ENCODE measurements around the gene LRRC32. TPM values are rescaled to one million over a fixed set of nuclear protein-coding genes. Genes with fewer than 3 reads are reported as not detected.

Gene LRRC32
- total RNA-seq, 4 donors from 2014 or later = 22.7 to 37.6 (median 31.1) TPM

DNA sequence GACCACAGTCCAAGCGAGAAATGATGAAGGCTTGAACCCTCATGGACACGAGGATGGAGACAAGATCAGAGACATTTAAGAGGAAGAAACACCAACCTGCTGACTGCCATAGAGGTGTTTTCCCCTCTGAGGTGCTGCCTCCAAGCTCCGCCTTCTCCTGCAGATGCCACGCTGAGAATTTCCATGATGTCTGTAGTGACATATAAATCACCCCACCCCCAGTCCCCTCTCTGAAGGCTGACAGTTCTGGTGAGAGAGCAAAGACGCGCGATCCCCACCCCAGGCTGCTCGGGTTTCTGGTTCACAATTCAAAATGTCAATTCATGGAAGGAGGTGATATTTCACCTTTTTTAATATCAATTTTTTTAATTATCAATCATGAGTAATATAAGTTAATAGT is 28.2 kb downstream of the LRRC32 start:
- TF ChIP-seq, protein P1, sequence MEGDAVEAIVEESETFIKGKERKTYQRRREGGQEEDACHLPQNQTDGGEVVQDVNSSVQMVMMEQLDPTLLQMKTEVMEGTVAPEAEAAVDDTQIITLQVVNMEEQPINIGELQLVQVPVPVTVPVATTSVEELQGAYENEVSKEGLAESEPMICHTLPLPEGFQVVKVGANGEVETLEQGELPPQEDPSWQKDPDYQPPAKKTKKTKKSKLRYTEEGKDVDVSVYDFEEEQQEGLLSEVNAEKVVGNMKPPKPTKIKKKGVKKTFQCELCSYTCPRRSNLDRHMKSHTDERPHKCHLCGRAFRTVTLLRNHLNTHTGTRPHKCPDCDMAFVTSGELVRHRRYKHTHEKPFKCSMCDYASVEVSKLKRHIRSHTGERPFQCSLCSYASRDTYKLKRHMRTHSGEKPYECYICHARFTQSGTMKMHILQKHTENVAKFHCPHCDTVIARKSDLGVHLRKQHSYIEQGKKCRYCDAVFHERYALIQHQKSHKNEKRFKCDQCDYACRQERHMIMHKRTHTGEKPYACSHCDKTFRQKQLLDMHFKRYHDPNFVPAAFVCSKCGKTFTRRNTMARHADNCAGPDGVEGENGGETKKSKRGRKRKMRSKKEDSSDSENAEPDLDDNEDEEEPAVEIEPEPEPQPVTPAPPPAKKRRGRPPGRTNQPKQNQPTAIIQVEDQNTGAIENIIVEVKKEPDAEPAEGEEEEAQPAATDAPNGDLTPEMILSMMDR (IDR thresholded peaks at IDR 0.05) = no peak
- TF ChIP-seq EP300 (IDR thresholded peaks at IDR 0.05) (no peak), POLR2A (IDR thresholded peaks at IDR 0.05) (no peak), POLR2AphosphoS5 (IDR thresholded peaks at IDR 0.05) (no peak)
- Histone ChIP-seq H3K4me1 (peaks cover 0 to 2% (median 2%) of the 10 kb centered on the region in 3 donors), H3K27me3 (no peaks in the 10 kb centered on the region), H3K36me3 (no peaks in the 10 kb centered on the region), H3K27ac (no peak overlapping the region), H3K9me3 (peaks cover 0 to 14% (median 0%) of the 10 kb centered on the region in 3 donors), H3K4me3 (no peak overlapping the region)
- no peak for ATAC-seq
- WGBS, 2 donors (ENCODE audit: low coverage in 1 of 2) = 81 to 82% methylated on average over 5 to 7 of the region's 8 CpGs

DNA sequence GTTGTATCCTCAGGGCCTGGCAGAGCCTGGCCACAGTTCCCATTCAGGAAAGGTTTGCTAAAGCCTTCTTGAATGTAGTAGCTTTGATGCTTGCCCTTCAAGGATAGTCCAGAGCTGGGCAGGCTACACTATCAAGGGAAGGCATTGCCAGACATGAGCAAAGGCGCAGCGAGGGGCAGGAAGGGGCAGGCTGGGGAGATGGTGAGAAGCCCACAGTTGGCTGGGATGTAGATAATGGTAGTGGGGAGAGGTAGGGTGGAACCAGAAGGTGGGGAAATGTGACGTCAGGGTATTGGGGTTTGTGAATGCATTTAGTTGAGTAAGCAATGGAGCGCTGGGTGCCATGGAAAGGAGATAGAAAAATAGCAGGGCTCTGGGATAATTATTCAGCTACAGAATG is 28.6 kb downstream of the LRRC32 start:
- Histone ChIP-seq H3K4me1 (peaks cover 0 to 6% (median 6%) of the 10 kb centered on the region in 3 donors), H3K4me3 (no peak overlapping the region), H3K27me3 (no peaks in the 10 kb centered on the region), H3K36me3 (no peaks in the 10 kb centered on the region), H3K9me3 (peaks cover 0 to 9% (median 0%) of the 10 kb centered on the region in 3 donors), H3K27ac (no peak overlapping the region)
- no peak for ATAC-seq
- TF ChIP-seq POLR2A (IDR thresholded peaks at IDR 0.05) = no peak
- TF ChIP-seq, protein P1 (IDR thresholded peaks at IDR 0.05) = no peak
- no peak for TF ChIP-seq EP300 (IDR thresholded peaks at IDR 0.05)
- TF ChIP-seq POLR2AphosphoS5 (IDR thresholded peaks at IDR 0.05) = no peak
- 91 to 94% methylated on average over 4 of the region's 4 CpGs for WGBS, 2 donors (ENCODE audit: low coverage in 1 of 2)

DNA sequence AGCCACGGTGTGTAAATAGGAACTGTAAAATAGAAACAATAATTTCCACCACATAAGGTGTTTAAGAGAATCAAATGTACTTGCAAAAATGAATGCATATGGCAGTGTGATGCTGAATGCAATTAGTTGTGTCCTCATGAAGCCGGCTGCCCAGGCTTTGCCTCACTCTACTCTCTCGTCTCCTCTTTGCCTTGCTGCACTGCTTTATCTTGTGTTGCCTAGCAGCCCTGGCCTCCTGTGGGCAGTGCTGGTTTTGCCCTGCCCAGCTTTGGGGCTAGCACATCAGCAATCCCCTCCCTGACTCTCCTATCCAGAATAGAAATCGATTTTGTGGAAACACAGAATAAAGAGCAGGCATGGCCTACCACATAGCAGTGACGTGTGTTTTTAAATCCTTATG is 30.0 kb downstream of the LRRC32 start:
- ATAC-seq = no peak
- Histone ChIP-seq H3K9me3 (no peaks in the 10 kb centered on the region), H3K27me3 (no peaks in the 10 kb centered on the region), H3K4me3 (no peak overlapping the region), H3K36me3 (no peaks in the 10 kb centered on the region), H3K4me1 (peaks cover 0 to 14% (median 7%) of the 10 kb centered on the region in 3 donors), H3K27ac (no peak overlapping the region)
- WGBS, 2 donors (ENCODE audit: low coverage in 1 of 2) = 58 to 82% methylated on average over 5 of the region's 5 CpGs
- TF ChIP-seq, protein P1 (IDR thresholded peaks at IDR 0.05) = no peak
- no peak for TF ChIP-seq POLR2A (IDR thresholded peaks at IDR 0.05)
- no peak for TF ChIP-seq EP300 (IDR thresholded peaks at IDR 0.05)
- no peak for TF ChIP-seq POLR2AphosphoS5 (IDR thresholded peaks at IDR 0.05)

DNA sequence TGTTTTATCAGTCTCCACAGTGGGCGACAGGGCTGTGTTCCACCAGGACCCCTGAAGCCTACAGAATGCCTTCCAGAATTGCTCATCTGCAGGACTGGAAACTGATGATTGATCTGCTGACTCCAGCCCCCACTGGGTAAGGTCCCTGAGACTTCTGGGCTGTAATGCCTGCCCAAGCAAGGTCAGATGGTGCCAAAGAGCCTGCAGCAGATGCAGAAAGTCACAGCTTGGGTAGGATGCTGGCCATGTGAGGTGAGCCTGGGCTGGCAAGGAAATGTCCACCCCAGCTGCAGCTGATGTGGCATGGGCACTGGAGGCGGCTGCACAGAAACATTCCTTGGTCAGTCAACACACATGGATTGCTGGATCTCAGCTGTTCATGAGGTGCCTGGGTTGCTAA is 30.9 kb downstream of the LRRC32 start:
- no peaks in the 10 kb centered on the region for H3K27me3 ChIP-seq
- TF ChIP-seq POLR2A (IDR thresholded peaks at IDR 0.05) (no peak), EP300 (IDR thresholded peaks at IDR 0.05) (no peak), POLR2AphosphoS5 (IDR thresholded peaks at IDR 0.05) (no peak)
- TF ChIP-seq, protein P1 (IDR thresholded peaks at IDR 0.05) = no peak
- peaks cover 0 to 20% (median 7%) of the 10 kb centered on the region in 3 donors for H3K4me1 ChIP-seq
- H3K4me3 ChIP-seq = no peak overlapping the region
- no peak for ATAC-seq
- no peak overlapping the region for H3K27ac ChIP-seq
- no peaks in the 10 kb centered on the region for H3K9me3 ChIP-seq
- no peaks in the 10 kb centered on the region for H3K36me3 ChIP-seq
- 100% methylated on average over 1 of the region's 2 CpGs; no CpG with 5 or more reads in 1 of the 2 donors for WGBS, 2 donors (ENCODE audit: low coverage in 1 of 2)
